ENCODE measurements around the gene CLIC5.

Gene CLIC5

DNA sequence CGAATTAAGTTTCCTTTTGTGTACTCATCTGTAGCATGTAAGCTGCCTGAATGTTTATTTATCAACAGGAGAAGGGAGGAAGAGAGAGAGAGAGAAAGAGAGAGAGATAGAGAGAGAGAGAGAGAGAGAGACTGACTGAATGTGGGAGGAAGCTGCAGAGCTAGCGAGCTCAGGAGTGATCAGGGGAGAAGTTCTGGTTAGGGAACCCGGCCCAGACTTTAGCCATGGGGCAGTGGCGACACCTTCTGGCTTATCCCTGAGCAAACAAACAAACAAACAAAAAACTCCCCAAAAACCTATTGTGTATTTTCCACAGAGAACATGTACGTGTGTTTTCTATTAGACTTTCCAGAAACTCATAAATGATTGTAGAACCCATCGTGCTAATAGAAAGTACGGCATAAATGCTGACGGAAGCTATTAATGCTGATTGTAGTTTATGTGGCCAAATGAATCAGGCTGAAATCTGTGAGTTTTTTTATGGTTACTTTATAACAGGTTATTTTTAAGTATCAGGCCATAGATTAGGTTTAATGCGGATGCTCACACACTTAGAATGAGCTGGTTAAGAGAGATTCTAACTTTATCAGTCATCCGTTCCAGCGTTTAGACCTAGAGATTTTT is 92.8 kb downstream of the CLIC5 start:
- peak; percentile 56 for DNase-seq

- DNase-seq: no peak
Measured at GRCh38 chr6:45921691-45922281, 93.9 kb downstream of the CLIC5 start.

- no peak for DNase-seq
Measured at GRCh38 chr6:45920819-45921511, 94.7 kb downstream of the CLIC5 start.

- no peak for DNase-seq
Measured at GRCh38 chr6:45917439-45917838, 98.2 kb downstream of the CLIC5 start.

DNA sequence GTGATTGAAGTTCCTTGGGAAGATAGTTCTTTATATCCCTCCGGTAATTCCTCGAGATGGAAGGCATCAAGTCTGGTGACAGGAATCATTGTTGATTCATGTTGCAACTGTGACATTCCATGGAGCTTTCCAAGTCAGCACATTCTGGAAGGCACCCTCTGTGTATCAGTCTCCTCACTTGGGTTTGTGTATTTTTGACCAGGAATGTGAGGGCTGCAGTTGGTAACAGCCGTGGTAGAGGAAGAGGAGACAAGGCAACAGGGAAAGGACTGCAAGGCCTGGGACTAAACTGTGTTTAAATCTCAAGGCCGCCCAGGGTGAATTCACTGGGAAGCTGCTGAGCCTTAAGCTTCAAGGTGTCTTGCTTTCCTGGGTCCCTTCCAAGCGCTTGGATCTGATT is 99.0 kb downstream of the CLIC5 start:
- no peak for DNase-seq

DNA sequence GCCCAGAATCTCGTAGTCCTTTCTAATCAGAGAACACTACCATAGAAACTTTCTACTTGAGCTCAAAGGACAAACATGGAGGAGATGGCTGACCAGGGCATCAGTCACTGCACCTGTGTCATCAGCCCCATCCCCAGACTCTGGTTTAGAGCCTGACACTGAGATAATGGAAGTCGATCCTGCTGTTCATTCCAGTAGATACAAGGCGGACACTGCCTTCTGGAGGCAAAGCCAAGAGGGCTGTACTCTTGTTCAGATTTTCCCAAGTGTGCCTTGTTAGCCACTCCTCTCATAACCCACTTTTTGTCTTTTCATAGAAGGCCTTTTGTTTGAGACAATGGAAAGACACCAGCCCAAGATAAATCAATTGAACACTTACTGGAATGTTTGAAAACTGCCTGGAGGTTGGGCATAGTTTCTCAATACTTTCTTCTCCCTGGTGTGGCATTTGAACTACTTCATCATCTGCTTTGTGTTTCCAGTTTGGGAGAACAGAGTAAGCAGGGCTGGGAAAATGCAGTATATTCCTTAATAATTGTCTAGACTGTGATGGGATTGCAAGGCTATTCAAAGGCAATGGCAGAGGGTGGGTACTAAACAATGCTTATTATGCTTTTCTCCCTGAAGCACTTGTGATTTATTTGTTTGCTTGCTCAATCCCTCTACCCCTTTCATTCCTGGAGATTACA is 99.7 kb downstream of the CLIC5 start:
- DNase-seq: no peak

GRCh38 chr6:45911691-45912090 is 104.0 kb downstream of the CLIC5 start:
- no peak for DNase-seq

DNA sequence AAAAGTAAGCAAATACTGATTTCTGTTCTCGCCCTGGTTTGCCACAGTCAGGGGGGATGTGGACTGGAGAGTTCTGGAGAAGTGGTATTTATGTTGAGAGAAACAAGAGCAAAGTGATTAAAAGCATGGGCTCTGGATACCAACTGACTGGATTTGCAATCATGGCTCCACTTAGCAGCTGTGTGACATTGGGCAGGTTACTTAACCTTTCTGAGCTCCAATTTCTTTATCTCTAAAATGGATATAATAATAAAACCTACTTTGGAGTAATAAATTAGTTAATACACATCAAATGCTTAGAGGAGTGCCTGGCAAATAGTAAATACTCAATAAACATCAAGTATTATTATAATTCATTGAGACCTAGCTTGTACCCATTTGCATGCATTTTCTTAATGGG is 111.7 kb downstream of the CLIC5 start:
- DNase-seq: no peak

GRCh38 chr6:45902984-45903383 is 112.7 kb downstream of the CLIC5 start:
- no peak for DNase-seq

GRCh38 chr6:45901767-45902650 is 113.7 kb downstream of the CLIC5 start:
- no peak for DNase-seq

- no peak for DNase-seq
Measured at GRCh38 chr6:45900808-45901752, 114.6 kb downstream of the CLIC5 start.

DNA sequence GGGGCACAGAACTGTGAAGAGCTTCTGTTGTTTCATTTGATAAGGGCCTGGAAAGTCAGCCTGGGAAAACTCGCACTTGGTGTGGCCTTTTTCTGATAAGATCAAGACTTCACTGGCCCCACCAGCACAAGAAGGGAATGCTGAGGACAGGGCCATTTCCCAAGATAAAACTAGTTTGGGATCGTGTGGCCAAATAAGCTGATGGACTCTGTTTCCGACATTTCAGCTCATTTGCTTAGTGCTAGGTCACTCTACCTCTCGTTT is 116.0 kb downstream of the CLIC5 start:
- DNase-seq: no peak

- no peak for DNase-seq
Measured at GRCh38 chr6:45898941-45899682, 116.5 kb downstream of the CLIC5 start.

- no peak for DNase-seq
Measured at GRCh38 chr6:45896783-45897441, 118.7 kb downstream of the CLIC5 start.

- peak; percentile 12 for DNase-seq
Measured at GRCh38 chr6:45895569-45895968, 120.1 kb downstream of the CLIC5 start.

DNA sequence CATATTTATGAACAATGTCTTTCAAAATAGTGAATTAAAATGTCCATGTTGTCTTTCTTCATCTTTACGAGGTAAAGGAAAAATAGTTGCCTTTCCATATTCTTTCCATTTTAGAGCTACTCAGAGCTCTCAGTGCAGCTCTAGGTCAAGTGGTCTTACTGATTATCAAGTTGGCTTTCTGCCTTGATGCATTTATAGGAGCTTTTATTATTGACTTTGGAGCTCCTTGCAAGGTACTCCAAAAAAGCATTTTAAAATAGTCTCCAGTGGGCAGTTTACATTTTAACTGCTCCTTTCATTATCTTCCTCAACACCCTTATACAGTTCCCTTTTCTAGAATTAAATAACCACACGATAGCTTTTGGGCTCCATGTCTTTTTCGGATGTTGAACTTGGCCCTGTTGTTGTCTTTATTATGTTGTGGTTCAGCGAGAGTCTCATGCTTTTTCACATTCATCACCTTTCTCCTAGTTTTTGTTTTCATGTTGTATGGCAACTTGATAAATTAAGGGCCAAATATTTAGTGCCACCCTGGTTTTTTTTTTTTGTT is 122.9 kb downstream of the CLIC5 start:
- no peak for DNase-seq

GRCh38 chr6:45892196-45892595 is 123.5 kb downstream of the CLIC5 start:
- DNase-seq: no peak

DNA sequence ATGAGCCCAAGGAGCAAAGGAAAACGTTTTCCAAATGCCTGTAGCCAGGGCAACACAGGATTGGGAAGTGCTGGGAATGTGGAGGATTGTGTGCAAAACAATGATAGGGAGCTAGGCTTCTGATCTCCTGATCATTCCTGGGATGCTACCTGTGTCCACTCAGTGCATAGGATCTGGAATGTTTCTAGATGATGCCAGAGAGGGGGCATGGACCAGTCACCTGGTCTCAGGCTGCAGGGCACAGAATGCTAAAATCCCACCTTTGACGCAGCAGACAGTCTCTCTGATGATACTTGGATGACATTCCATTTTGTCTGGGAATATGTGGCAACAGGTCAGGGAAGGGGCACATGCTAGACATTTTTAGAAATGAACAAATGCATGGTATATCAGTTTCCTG is 128.9 kb downstream of the CLIC5 start:
- no peak for DNase-seq

DNA sequence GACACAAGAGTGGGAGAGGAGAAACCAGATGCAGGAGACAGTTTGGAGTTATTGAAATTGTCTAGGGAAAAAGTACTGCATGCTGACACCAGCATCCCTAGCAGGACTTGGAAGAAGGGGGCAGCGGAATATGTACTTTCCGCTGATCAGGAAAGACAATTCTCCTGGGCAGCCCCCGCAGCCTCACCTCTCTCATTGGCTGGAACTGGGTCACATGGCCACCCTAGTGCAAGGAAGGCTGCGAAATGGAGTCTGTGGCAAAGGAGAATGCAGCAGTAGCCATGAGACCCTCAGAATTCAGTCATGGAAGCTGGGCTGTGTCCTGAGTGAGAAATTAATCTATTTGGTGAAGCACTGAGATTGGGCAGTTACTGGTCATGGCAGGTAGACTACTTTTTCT is 131.3 kb downstream of the CLIC5 start:
- DNase-seq: no peak

DNA sequence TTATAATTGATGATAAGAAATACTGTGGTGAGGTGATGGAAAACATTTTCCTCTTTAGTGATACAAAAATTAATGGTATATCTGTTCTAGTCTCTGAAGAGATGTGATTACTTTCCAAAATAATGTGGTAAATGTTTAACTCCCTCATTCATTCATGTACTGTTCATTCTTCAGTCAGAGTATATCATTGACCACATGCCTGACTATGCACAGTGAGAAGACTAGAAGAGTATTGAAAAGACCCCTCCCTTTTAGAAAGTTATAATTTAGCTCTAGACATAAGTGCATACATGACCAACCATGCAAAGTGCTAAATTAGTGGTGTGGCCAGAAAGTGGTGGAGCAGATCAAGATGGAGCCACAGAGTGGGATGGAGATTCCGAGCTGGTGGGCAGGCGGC is 133.0 kb downstream of the CLIC5 start:
- no peak for DNase-seq
